ENCODE results near the gene ABCA2. TPM values are rescaled to one million over a fixed set of nuclear protein-coding genes. Genes with fewer than 3 reads are reported as not detected.

The ABCA2 gene
- total RNA-seq, 1 experiment from 2014 or later: 22.4 TPM

DNA sequence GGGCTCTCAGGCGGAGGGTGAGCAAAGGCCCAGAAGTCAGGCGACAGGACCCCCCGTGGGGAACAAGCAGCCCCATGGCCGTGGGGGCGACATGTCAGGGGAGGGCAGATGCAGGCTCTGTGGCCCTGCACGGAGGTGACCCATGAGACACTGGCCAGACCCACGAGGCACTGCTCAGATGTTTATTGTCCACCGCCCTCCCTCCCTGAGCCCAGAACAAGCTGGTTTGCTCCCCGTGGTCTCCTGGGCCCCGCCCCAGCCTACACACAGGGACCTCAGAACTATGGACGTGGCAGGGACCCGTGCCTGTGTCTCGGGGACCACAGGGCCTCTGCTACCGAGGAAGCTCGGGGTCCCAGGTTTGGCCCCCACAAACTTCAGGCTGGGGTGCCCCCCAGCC is 2.0 kb upstream of the ABCA2 start:
- Histone ChIP-seq H4K20me1 (ENCODE audit: control insufficient read depth, insufficient read depth, insufficient read length) (peaks cover 2% of the 10 kb centered on the region), H4K5ac (ENCODE audit: insufficient read length, low read depth, low read length) (no peak overlapping the region), H3K4me1 (ENCODE audit: insufficient read depth, low read length) (no peaks in the 10 kb centered on the region), H3K79me2 (ENCODE audit: insufficient read depth, low read length) (no peaks in the 10 kb centered on the region), H4K8ac (replicated peaks; ENCODE audit: insufficient read length, low read depth, low read length) (no peak overlapping the region), H2AFZ (ENCODE audit: low read length) (no peak overlapping the region), H3T11ph (ENCODE audit: low read length) (no peak overlapping the region), H3K9ac (ENCODE audit: extremely low read depth, insufficient read length, low read length) (no peak overlapping the region), H3K18ac (ENCODE audit: insufficient read length, low read depth, low read length) (no peak overlapping the region), H2BK20ac (ENCODE audit: low read depth, low read length, poor library complexity, severe bottlenecking) (no peak overlapping the region), H3K14ac (ENCODE audit: insufficient read depth, low read length) (no peak overlapping the region), H2BK5ac (ENCODE audit: insufficient read length, low read length) (no peak overlapping the region), H2BK120ac (ENCODE audit: low read depth, low read length, poor library complexity, severe bottlenecking) (no peak overlapping the region), H3K23ac (ENCODE audit: insufficient read length, low read depth, low read length) (no peak overlapping the region), H3K4ac (ENCODE audit: low read depth, low read length) (no peak overlapping the region), H3K23me2 (ENCODE audit: insufficient read length, low read depth, low read length, poor library complexity, severe bottlenecking) (peaks cover 9% of the 10 kb centered on the region), H2BK15ac (ENCODE audit: low read depth, low read length) (no peak overlapping the region), H3K9me3 (ENCODE audit: control insufficient read depth, low read depth, low read length) (no peaks in the 10 kb centered on the region), H3K4me2 (ENCODE audit: insufficient read depth, insufficient read length, low read length) (no peak overlapping the region), H3K79me1 (ENCODE audit: insufficient read depth, low read depth, low read length, poor library complexity, severe bottlenecking) (no peaks in the 10 kb centered on the region), H3K56ac (ENCODE audit: insufficient read length, low read depth, low read length) (no peak overlapping the region), H3K27me3 (ENCODE audit: insufficient read depth, low read length) (no peaks in the 10 kb centered on the region), H4K91ac (ENCODE audit: insufficient read length, low read depth, low read length) (no peak overlapping the region), H3K27ac (ENCODE audit: insufficient read length, low read depth, low read length) (no peak overlapping the region), H2AK5ac (ENCODE audit: insufficient read length, low read length) (no peak overlapping the region), H2BK12ac (ENCODE audit: insufficient read length, low read depth, low read length) (no peak overlapping the region)
- peaks cover 41% of the 10 kb centered on the region for H3K27me3 Mint-ChIP-seq (ENCODE audit: low read depth)
- no peak overlapping the region for H3K4me3 Mint-ChIP-seq
- TF ChIP-seq, protein P1, sequence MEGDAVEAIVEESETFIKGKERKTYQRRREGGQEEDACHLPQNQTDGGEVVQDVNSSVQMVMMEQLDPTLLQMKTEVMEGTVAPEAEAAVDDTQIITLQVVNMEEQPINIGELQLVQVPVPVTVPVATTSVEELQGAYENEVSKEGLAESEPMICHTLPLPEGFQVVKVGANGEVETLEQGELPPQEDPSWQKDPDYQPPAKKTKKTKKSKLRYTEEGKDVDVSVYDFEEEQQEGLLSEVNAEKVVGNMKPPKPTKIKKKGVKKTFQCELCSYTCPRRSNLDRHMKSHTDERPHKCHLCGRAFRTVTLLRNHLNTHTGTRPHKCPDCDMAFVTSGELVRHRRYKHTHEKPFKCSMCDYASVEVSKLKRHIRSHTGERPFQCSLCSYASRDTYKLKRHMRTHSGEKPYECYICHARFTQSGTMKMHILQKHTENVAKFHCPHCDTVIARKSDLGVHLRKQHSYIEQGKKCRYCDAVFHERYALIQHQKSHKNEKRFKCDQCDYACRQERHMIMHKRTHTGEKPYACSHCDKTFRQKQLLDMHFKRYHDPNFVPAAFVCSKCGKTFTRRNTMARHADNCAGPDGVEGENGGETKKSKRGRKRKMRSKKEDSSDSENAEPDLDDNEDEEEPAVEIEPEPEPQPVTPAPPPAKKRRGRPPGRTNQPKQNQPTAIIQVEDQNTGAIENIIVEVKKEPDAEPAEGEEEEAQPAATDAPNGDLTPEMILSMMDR (conservative IDR thresholded peaks at IDR 0.05): no peak
- no peaks in the 10 kb centered on the region for H3K36me3 Mint-ChIP-seq (ENCODE audit: insufficient read depth in 1 of 3, low read depth in 3 of 3)
- no peak overlapping the region for H3K27ac Mint-ChIP-seq
- DNase-seq: no peak
- WGBS (ENCODE audit: extremely low coverage, insufficient read length, low lambda C conversion rate): no CpG with 5 or more reads among the region's 15 CpGs
- H3K9me3 Mint-ChIP-seq: no peaks in the 10 kb centered on the region
- H3K4me1 Mint-ChIP-seq: peaks cover 0 to 8% of the 10 kb centered on the region in 2 experiments; a peak in 2 of 4 replicates

Measured in H9 (cell line).